Astrocyte of the cerebellum (primary cell): ENCODE measurements around the gene UBE2D1.

Experiments used
- DNase-seq: peaks from one replicate; pipeline ENCODE4 v3.0.0-alpha.2; 2011; ENCODE audit warnings: low read depth
- H3K4me3 ChIP-seq: 2 replicates; pipeline ENCODE4 v1.5.1; 2011; ENCODE audit warnings: mild to moderate bottlenecking, low read depth, low read length, moderate library complexity
- CTCF ChIP-seq: IDR thresholded peaks from 2 replicates; pipeline ENCODE4 v1.5.1; 2012; ENCODE audit warnings: low read length, low read depth, moderate library complexity, mild to moderate bottlenecking; ENCODE audit errors: missing control alignments
- in situ Hi-C: cut with HindIII; loops from 2 replicates; pipeline ENCODE4 v1.10.0; 2017; ENCODE audit warnings: low sequenced_read_pairs

The UBE2D1 gene

GRCh38 chr10:58362027-58362789 is 27.4 kb downstream of the UBE2D1 start:
- H3K4me3 ChIP-seq: no peak overlapping the region
- DNase-seq: no peak
- in situ Hi-C loops: no loop called here
- TF ChIP-seq CTCF: no peak

GRCh38 chr10:58367069-58367468 is 32.3 kb downstream of the UBE2D1 start:
- in situ Hi-C loops: no loop called here
- no peak for DNase-seq
- no peak for TF ChIP-seq CTCF
- no peak overlapping the region for H3K4me3 ChIP-seq

- DNase-seq: no peak
- H3K4me3 ChIP-seq: no peak overlapping the region
- no peak for TF ChIP-seq CTCF
- in situ Hi-C loops: no loop called here
Measured at GRCh38 chr10:58371473-58371872, 36.7 kb downstream of the UBE2D1 start.

GRCh38 chr10:58372607-58373441 is 38.0 kb downstream of the UBE2D1 start:
- DNase-seq: no peak
- no peak for TF ChIP-seq CTCF
- in situ Hi-C loops: no loop called here
- no peak overlapping the region for H3K4me3 ChIP-seq

- in situ Hi-C loops: no loop called here
- no peak for TF ChIP-seq CTCF
- H3K4me3 ChIP-seq: no peak overlapping the region
- DNase-seq: no peak
Measured at GRCh38 chr10:58373442-58373827, 38.6 kb downstream of the UBE2D1 start.

- TF ChIP-seq CTCF: no peak
- H3K4me3 ChIP-seq: no peak overlapping the region
- in situ Hi-C loops: no loop called here
Measured at GRCh38 chr10:58382489-58382995, 47.7 kb downstream of the UBE2D1 start.

More at GRCh38 chr10:58382489-58382995, 47.7 kb downstream of the UBE2D1 start:
- DNase-seq: no peak
